Measurements from ENCODE around the gene HIKESHI.

Gene HIKESHI

DNA sequence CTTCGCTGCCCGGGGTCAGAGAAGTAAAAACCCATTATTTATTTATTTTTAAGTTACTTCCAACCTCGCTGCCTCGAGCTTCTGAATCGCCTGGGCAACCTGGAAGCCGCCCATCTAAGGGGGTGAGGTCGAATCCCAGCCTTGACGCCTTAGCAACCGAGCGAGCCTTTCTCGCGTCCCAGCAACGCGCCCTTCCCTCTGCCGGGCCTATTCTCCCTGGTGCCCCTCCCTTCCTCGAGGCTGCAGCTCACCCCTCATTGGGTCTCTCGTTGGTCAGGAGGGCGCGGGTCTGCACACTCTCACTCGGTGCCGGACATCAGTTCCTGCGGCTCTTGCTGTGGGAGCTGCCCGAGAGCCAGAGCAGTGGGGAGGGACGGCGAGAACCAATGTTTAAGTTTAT lies 72.5 kb downstream of the HIKESHI start, which contains the start of gene CCDC81:
Gene CCDC81, plus strand, starts transcription at position 302 of the 400 bp plus-strand sequence. CDS start 277 bp downstream, outside the sequence.
- no peak for DNase-seq (ENCODE audit: low read depth)

GRCh38 chr11:86377972-86378371 lies 75.9 kb downstream of the HIKESHI start:
- DNase-seq (ENCODE audit: low read depth): no peak

GRCh38 chr11:86380295-86381059 lies 78.4 kb downstream of the HIKESHI start:
- no peak for DNase-seq (ENCODE audit: low read depth)

- no peak for DNase-seq (ENCODE audit: low read depth)
These were observed 81.3 kb downstream of the HIKESHI start for GRCh38 chr11:86383041-86383955.

DNA sequence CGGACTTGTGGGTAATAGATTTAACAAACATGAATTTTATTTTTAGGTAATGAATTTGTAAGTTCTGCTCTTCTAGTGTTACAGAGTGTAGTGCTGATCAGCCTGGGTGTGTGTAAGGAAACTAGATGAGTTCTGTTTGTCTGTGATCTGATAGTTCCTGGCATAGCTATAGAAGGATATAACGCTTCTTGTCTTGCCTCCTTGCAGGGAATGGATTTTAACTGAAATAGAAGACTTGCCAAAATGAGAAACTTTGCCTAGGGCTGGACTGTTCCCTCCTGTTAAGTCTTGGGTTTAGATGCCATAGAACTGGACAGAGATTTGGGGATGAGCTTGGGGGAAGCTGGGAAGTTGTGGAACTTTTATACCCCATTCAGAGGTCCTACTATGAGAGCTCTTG lies 84.2 kb downstream of the HIKESHI start:
- no peak for DNase-seq (ENCODE audit: low read depth)

DNA sequence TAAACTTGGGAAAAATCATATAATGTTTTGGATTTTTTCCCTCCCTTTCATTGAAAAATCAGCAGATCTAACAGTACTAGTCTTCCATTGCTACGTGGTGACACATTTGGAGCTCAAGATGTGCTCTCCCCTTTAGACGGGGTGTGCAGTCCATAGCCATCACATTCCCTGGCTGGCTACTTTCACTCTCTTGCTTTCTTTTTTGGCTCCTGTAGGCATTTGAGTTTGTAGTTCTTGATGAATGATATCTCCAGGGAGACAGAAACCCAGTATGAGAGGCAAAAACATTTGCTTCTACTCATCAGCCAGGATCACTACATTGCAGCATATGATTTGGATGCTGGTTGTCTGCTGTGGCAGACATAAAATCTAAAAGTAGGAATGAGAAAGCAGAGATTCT lies 84.7 kb downstream of the HIKESHI start:
- DNase-seq (ENCODE audit: low read depth): peak; percentile 24

GRCh38 chr11:86388198-86388597 lies 86.2 kb downstream of the HIKESHI start:
- DNase-seq (ENCODE audit: low read depth): no peak

- no peak for DNase-seq (ENCODE audit: low read depth)
These were observed 88.4 kb downstream of the HIKESHI start for GRCh38 chr11:86390487-86390886.

DNA sequence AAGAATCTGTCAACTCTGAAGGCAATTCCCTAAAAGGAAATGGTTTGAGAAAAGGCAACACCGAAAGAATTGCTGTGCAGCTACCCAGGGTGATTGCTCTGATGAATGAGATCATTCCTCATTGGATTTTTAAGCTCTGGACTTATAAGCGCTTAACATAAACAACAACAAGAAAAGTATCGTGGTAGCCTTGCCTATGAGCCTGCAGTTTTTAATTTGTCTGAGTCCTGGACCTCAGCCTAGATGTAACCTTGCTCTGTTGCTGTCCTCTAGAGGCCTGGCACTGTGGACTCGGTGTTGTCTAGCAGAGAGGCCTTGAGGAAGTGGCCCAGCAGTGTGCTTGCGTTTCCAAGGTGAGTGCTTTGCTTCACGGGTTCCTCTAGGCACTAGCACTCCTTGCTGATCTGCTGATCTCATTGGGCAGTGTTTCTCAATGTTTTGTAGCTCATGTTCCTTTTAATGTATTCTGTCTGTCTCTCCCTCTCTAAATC lies 93.1 kb downstream of the HIKESHI start:
- no peak for DNase-seq (ENCODE audit: low read depth)

Measured in GM04503 (cell line).